ENCODE results near the gene DIP2C.
A peak's percentile ranks its signal among the peaks of the same experiment; 100 is the strongest.

DIP2C gene

GRCh38 chr10:510415-510881 lies 179.0 kb downstream of the DIP2C start:
- DNase-seq, result no peak

GRCh38 chr10:509361-510102 lies 179.9 kb downstream of the DIP2C start:
- no peak for DNase-seq

GRCh38 chr10:508726-509125 lies 180.7 kb downstream of the DIP2C start:
- DNase-seq, result no peak

GRCh38 chr10:507908-508444 lies 181.5 kb downstream of the DIP2C start:
- DNase-seq, result no peak

- no peak for DNase-seq
Measured at GRCh38 chr10:507355-507699, 182.1 kb downstream of the DIP2C start.

GRCh38 chr10:506451-507354 lies 182.8 kb downstream of the DIP2C start:
- no peak for DNase-seq

GRCh38 chr10:505419-505818 lies 184.0 kb downstream of the DIP2C start:
- DNase-seq, result no peak

GRCh38 chr10:504806-505205 lies 184.7 kb downstream of the DIP2C start:
- DNase-seq, result no peak

- DNase-seq, result no peak
Measured at GRCh38 chr10:504121-504611, 185.3 kb downstream of the DIP2C start.

- peak; percentile 37 for DNase-seq
Measured at GRCh38 chr10:501596-501995, 187.9 kb downstream of the DIP2C start.

- DNase-seq, result peak; percentile 70
Measured at GRCh38 chr10:500876-501275, 188.6 kb downstream of the DIP2C start.

- no peak for DNase-seq
Measured at GRCh38 chr10:499991-500390, 189.5 kb downstream of the DIP2C start.

- no peak for DNase-seq
Measured at GRCh38 chr10:498760-499435, 190.6 kb downstream of the DIP2C start.

- no peak for DNase-seq
Measured at GRCh38 chr10:497898-498451, 191.5 kb downstream of the DIP2C start.

- DNase-seq, result no peak
Measured at GRCh38 chr10:497289-497688, 192.2 kb downstream of the DIP2C start.

GRCh38 chr10:494556-494955 lies 194.9 kb downstream of the DIP2C start:
- no peak for DNase-seq

- DNase-seq, result no peak
Measured at GRCh38 chr10:494149-494542, 195.3 kb downstream of the DIP2C start.

GRCh38 chr10:493391-494148 lies 195.9 kb downstream of the DIP2C start:
- no peak for DNase-seq

GRCh38 chr10:492836-493235 lies 196.6 kb downstream of the DIP2C start:
- DNase-seq, result no peak

- no peak for DNase-seq
Measured at GRCh38 chr10:491667-492424, 197.6 kb downstream of the DIP2C start.

GRCh38 chr10:490891-491571 lies 198.4 kb downstream of the DIP2C start:
- peak; percentile 45 for DNase-seq

Measured in fibroblast of skin of right quadriceps (primary cell).